Keratinocyte (primary cell): ENCODE data around the gene DUSP16.
"Not testable (repeated sequence)": the region's sequence is repeated elsewhere in the genome, so short reads cannot be mapped to it uniquely, and the experiment has no call there.

Source experiments
- EZH2 ChIP-seq: IDR thresholded peaks from one replicate; pipeline ENCODE4 v1.6.1; 2012; ENCODE audit warnings: inconsistent platforms, mild to moderate bottlenecking, low read length, moderate library complexity
- TF ChIP-seq, protein P1 (sequence below), 3 experiments: IDR thresholded peaks in 1 of 3; conservative IDR thresholded peaks in 1 of 3; optimal IDR thresholded peaks in 1 of 3; 2 replicates in 2 of 3; 3 replicates in 1 of 3; pipeline versions ENCODE3 to v1.5.1; 2011; ENCODE audit warnings: low read length in 3 of 3, mild to moderate bottlenecking in 3 of 3, moderate library complexity in 2 of 3, control low read depth in 1 of 3, inconsistent platforms in 1 of 3; ENCODE audit not compliant: insufficient read depth in 2 of 3; ENCODE audit errors: extremely low read depth in 1 of 3

- TF ChIP-seq, protein P1, sequence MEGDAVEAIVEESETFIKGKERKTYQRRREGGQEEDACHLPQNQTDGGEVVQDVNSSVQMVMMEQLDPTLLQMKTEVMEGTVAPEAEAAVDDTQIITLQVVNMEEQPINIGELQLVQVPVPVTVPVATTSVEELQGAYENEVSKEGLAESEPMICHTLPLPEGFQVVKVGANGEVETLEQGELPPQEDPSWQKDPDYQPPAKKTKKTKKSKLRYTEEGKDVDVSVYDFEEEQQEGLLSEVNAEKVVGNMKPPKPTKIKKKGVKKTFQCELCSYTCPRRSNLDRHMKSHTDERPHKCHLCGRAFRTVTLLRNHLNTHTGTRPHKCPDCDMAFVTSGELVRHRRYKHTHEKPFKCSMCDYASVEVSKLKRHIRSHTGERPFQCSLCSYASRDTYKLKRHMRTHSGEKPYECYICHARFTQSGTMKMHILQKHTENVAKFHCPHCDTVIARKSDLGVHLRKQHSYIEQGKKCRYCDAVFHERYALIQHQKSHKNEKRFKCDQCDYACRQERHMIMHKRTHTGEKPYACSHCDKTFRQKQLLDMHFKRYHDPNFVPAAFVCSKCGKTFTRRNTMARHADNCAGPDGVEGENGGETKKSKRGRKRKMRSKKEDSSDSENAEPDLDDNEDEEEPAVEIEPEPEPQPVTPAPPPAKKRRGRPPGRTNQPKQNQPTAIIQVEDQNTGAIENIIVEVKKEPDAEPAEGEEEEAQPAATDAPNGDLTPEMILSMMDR (optimal IDR thresholded peaks at IDR 0.05 in 1 of 3, IDR thresholded peaks at IDR 0.05 in 1 of 3, conservative IDR thresholded peaks at IDR 0.05 in 1 of 3; ENCODE audit: extremely low read depth in 1 of 3, insufficient read depth in 2 of 3, low read length in 3 of 3): not testable (repeated sequence)
- TF ChIP-seq EZH2: not testable (repeated sequence)
These were observed 18.1 kb upstream of the DUSP16 start for GRCh38 chr12:12580716-12581115.
